HG02571 (cell line): ENCODE results near the gene SCG2.

Experiments used
- ATAC-seq: cut with Tn5 transposase; IDR thresholded peaks from one replicate; pipeline ENCODE4 v1.9.1; 2021; ENCODE audit warnings: mild to moderate bottlenecking, moderate library complexity; ENCODE audit not compliant: unreplicated experiment

SCG2 gene

DNA sequence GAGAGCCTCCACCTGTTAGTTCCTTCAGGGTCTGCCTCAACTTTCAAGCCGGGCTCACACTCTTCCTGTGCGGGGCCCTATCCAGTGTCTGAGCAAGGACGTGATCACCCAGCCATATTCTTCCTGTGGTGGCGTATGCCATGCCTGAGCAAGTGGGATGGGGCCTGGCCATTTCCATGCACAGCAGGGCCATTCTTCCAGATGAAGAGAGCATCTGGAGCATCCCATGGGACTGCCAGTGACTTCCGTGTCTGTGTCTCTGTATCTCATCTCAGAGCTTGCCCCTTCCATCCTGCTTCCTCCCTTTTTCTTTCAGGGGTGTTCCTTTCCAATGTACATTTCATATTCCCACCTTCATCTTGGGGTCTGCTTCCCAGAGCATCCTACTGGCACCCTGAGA lies 20.2 kb downstream of the SCG2 start:
- ATAC-seq: no peak

DNA sequence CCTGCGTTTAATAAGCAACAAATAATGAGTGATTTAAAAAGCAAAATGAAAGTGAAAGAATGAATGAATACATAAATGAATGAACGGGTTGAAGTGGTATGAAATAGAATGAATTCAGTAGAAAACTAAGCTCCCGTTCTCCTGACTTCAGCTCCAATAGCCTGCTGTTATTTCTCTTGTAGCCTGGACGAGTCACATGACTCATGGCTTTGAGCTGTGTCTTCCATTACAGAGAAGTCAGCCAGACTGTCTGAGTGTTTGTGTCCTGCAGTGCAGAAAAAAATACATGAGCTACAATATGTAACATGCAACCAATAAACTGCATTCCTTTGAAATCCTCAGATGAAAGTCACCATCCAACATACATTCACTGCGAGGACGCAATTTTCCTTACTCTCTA lies 21.2 kb downstream of the SCG2 start:
- no peak for ATAC-seq

DNA sequence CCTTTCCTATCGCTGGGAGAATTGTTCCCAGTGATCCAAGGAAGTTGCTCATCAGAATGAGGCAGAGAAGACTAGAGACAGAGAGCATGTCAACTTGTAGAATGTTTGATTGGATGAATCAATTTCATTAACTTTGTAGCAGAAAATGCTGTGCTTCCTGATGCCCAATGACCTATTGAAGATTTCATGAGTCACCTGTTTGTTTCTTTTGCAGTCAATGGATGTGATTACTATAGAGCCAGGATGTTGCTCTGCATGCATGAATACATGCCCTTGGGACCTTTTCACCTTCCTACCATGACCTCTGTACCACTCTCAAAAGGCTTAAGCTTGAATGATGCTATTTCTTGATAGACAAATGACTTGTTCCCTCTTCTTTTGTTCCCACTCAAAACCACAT lies 23.3 kb downstream of the SCG2 start:
- no peak for ATAC-seq

DNA sequence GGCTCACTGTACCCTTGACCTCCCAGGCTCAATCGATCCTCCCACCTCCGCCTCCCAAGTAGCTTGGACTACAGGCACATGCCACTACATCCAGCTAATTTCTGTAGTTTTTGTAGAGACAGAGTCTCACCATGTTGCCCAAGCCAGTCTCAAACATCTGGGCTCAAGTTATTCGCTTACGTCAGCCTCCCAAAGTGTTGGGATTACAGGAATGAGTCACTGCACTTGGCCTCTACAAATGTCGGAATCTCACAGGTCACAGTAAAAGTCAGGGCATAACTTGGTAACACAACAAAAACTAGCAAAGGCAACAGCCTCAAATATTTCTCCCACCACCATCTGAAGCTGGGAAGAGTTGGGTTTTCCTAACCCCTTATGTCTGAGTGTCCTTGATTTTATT lies 25.3 kb downstream of the SCG2 start:
- no peak for ATAC-seq

DNA sequence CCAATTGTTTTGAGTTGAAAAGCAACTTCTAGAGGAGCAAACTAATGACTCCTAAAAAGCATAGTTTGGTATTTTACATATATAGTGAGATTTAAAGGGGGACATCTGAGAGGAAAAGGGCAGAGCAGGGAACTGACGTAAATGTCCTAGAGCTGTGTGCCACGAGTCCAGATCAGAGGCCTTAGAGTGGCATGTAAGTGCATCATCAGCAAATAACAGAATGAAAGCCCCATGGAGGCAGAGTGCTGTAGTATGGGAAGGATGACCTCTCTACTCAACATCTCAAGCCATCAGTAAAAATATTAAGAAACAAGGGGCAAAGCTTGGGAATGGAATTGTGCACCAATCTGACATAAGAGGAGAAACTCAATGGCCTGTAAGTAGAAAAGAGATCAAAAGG lies 31.4 kb downstream of the SCG2 start:
- ATAC-seq: no peak

DNA sequence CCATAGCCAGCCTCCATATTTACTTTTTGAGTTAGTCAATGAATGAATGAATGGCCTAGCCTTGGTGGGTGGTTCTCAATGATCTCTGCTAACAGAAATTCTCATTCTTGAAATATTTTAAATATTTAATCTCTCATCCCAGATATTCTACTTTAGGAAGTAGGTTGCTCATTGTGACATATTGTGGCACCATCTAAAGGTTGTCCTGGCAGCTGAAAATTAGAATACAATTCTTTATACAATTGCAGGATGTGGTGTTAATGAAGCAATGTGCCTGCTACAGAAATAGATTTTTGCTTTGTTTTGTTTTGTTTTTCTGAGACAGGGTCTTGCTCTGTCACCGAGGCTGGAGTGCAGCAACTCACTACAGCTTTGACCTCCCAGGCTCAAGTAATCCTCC lies 35.8 kb downstream of the SCG2 start:
- ATAC-seq: no peak

DNA sequence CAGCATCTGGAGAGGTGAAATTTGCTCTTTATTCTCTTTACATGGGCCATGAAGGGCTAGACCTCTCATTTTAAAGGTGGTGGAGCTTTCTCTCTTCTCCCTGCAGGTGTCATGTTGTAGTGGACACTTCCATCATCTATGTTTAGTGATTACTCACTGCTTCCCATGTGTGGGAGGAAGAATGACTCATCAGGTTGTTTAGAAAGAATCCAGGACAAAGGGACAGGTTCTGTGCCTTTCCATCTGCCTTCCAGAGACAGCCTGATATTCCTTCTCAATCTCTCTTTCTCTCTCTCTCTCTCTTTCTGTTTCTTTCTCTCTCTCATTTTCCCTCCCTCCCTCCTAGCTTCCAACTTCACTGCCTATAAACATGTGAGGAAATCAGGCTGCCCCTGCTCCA lies 38.7 kb downstream of the SCG2 start:
- ATAC-seq: no peak

DNA sequence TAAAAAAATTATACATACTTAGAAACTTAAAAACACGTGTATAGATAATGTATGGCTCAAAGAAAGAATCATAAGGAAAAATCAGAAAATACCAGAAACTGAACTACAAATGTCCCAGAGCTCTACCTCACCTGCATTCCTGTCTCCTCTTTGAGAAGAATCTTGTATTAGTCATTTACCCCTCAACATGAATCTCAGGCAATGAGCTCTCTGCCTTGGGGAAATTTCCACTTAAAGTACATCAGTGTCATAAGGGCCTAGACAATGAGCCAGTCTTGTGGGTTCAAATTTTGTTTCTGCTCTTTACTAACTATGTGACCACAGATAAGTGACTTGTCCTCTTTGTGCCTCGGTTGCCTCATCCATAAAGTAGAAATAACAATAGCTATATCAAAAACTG lies 40.1 kb downstream of the SCG2 start:
- ATAC-seq: no peak

DNA sequence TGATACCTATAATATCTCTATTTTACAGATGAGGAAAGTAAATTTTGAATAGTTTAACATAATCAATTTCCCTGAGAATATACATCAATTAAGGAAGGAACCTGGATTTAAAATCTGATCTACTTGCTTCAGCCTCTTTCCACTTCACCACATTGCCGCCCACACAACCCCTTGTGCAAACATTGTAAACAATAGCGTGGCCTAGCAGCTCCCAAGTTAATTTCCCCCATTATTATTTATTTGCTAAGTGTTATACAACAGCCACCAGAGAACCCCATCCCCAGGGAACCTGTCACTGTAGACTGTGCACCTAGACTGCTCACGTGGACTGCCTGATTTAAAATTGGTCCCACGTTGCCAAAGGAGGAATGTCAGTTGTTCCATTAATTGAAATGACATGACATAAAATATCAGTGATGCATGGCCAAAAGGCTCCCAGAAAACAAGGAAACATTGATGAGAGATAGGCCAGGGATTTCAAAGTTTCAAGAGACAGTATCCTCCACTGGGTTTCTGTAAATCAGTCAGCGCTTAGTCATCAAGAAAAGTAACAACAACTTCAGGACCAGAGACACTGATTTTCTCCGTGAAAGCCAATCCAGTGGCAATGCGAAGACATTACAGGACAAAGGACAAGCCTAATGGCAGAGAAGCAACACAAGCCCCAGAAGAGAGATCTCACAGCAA lies 41.3 kb downstream of the SCG2 start:
- ATAC-seq: no peak

DNA sequence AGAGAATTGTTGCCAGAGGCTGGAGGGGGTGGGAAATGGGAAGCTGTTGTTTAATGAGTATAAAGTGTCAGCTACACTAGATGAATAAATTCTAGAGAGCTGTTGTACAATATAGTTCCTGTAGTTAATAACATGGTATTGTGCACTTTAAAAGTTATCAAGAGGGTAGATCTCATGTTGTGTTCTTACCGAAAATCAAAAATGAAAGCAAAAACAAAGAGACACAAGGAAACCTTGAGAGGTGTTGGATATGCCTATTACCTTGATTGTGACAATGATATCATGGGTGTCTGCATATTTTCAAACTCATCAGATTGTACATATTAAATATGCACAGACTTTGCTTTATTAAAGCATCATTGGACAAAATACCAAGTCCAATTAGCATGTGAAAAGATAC lies 43.2 kb downstream of the SCG2 start:
- no peak for ATAC-seq

DNA sequence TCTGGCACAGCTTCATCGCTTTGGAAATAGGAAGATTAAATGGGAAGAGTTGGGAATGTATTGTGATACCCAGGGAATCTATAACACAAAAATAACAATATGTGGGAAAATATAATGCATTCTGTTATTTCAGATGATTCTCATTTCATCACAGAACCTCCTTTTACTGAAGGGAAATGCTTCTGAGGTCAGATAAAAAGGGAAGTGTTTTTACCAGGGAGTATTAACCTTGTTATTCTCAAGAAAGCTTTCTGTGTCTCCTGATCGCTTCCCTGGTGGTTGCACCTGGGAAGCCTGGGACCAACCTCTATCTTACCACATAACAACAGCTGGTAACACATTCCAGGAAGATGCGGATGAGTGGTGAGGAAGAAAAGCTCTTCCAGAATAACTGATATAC lies 47.2 kb downstream of the SCG2 start:
- no peak for ATAC-seq

DNA sequence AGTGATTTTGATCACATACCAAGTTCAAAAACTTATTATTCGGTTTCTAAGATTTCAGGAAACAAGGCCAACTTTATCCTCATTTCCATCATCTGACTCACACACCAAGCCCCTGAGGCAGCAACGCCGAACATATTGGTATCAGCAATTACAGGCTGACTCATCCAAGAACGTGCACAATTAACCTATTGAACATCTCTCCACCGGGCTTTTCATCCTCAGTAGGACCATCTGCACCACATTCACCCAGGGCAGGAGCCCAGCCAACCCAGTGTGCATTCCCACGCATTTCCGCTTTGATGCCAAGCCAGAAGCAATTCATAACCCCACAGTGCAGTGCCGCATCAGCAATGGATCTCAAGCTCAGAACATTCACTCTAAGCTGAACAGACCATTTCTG lies 52.9 kb downstream of the SCG2 start:
- no peak for ATAC-seq

DNA sequence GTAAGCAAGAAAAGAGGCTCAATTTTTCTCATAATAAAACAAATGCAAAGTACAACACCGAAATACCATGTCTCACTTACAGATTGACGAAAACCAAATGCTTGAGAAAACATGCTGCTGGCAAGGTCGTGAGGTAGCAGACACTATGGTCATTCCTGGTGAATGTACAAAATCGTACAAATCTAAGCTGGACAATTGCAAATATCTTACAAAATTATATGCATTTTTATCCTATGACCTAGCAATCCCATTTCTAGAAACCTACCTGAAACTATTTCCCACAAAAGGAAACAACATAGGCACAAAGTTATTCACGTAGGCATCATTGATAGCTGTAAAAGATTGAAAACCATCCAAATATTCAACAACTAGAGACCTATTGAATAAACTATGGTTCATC lies 54.0 kb downstream of the SCG2 start:
- ATAC-seq: no peak
